Measurements from ENCODE around the gene PIP5K1B. TPM values are rescaled to one million over a fixed set of nuclear protein-coding genes. Genes with fewer than 3 reads are reported as not detected.

PIP5K1B gene
- total RNA-seq, 2 donors from 2014 or later: 18.4 to 44.8 TPM

GRCh38 chr9:68708513-68708912, 3.5 kb downstream of the PIP5K1B start:
- Histone ChIP-seq H3K9me3 (no peaks in the 10 kb centered on the region), H3K4me1 (peaks cover 0 to 37% of the 10 kb centered on the region in 2 donors), H3K27me3 (no peaks in the 10 kb centered on the region), H3K4me3 (no peak overlapping the region), H3K27ac (no peak overlapping the region), H3K36me3 (no peaks in the 10 kb centered on the region)
- no peak for DNase-seq (ENCODE audit: low spot score)
- TF ChIP-seq CTCF (IDR thresholded peaks at IDR 0.05): no peak

GRCh38 chr9:68709291-68710110, 4.5 kb downstream of the PIP5K1B start:
- Histone ChIP-seq H3K9me3 (no peaks in the 10 kb centered on the region), H3K4me1 (peaks cover 0 to 33% of the 10 kb centered on the region in 2 donors), H3K36me3 (no peaks in the 10 kb centered on the region), H3K4me3 (no peak overlapping the region), H3K27ac (peak overlapping the region; percentile 4 to 48), H3K27me3 (no peaks in the 10 kb centered on the region)
- DNase-seq (ENCODE audit: low spot score): no peak
- TF ChIP-seq CTCF (IDR thresholded peaks at IDR 0.05): no peak

- no peak for TF ChIP-seq CTCF (IDR thresholded peaks at IDR 0.05)
- no peak for DNase-seq (ENCODE audit: low spot score)
- Histone ChIP-seq H3K27me3 (no peaks in the 10 kb centered on the region), H3K4me3 (no peak overlapping the region), H3K9me3 (no peaks in the 10 kb centered on the region), H3K4me1 (peaks cover 0 to 36% of the 10 kb centered on the region in 2 donors), H3K27ac (peak overlapping the region; percentile 4 to 48), H3K36me3 (no peaks in the 10 kb centered on the region)
Measured at GRCh38 chr9:68710111-68710471, 5.1 kb downstream of the PIP5K1B start.

GRCh38 chr9:68711281-68711680, 6.2 kb downstream of the PIP5K1B start:
- no peak for DNase-seq (ENCODE audit: low spot score)
- H3K27ac ChIP-seq: no peak overlapping the region
- H3K9me3 ChIP-seq: no peaks in the 10 kb centered on the region
- H3K27me3 ChIP-seq: no peaks in the 10 kb centered on the region
- H3K4me3 ChIP-seq: no peak overlapping the region
- no peak for TF ChIP-seq CTCF (IDR thresholded peaks at IDR 0.05)
- no peaks in the 10 kb centered on the region for H3K36me3 ChIP-seq
- H3K4me1 ChIP-seq: peaks cover 0 to 32% of the 10 kb centered on the region in 2 donors

- Histone ChIP-seq H3K4me1 (peaks cover 0 to 34% of the 10 kb centered on the region in 2 donors), H3K27me3 (no peaks in the 10 kb centered on the region), H3K4me3 (no peak overlapping the region), H3K36me3 (no peaks in the 10 kb centered on the region), H3K9me3 (no peaks in the 10 kb centered on the region), H3K27ac (no peak overlapping the region)
- TF ChIP-seq CTCF (IDR thresholded peaks at IDR 0.05): no peak
- DNase-seq (ENCODE audit: low spot score): no peak
Measured at GRCh38 chr9:68711932-68712331, 6.9 kb downstream of the PIP5K1B start.
